Activated gamma-delta T cell treated with anti-CD3 and anti-CD28 coated beads, Interleukin-2, amount 50 U/mL, for 16 hours (primary cell): ENCODE results near the gene RECQL.
A peak's percentile ranks its signal among the peaks of the same experiment; 100 is the strongest.
"Not testable (repeated sequence)": the region's sequence is repeated elsewhere in the genome, so short reads cannot be mapped to it uniquely, and the experiment has no call there.

Source experiments
- DNase-seq: peaks from one replicate; pipeline ENCODE4 v3.0.0-alpha.2; 2020; ENCODE audit warnings: low read depth

Gene RECQL

GRCh38 chr12:21502164-21502496, 695 bp upstream of the RECQL start:
- DNase-seq: peak; percentile 21

- DNase-seq: no peak
Observed at GRCh38 chr12:21500786-21501257, 613 bp downstream of the RECQL start.

- DNase-seq: no peak
Observed at GRCh38 chr12:21499765-21500164, 1.7 kb downstream of the RECQL start.

GRCh38 chr12:21485998-21486397, 15.4 kb downstream of the RECQL start:
- DNase-seq: no peak

- no peak for DNase-seq
Observed at GRCh38 chr12:21483531-21483930, 17.9 kb downstream of the RECQL start.

GRCh38 chr12:21478756-21479455, 22.5 kb downstream of the RECQL start:
- no peak for DNase-seq

GRCh38 chr12:21476949-21477348, 24.5 kb downstream of the RECQL start:
- no peak for DNase-seq

- DNase-seq: no peak
Observed at GRCh38 chr12:21475552-21475951, 25.9 kb downstream of the RECQL start.

- no peak for DNase-seq
Observed at GRCh38 chr12:21472197-21472823, 29.1 kb downstream of the RECQL start.

- no peak for DNase-seq
Observed at GRCh38 chr12:21471294-21471693, 30.1 kb downstream of the RECQL start.

- DNase-seq: not testable (repeated sequence)
Observed at GRCh38 chr12:21467334-21467733, 34.1 kb downstream of the RECQL start.

GRCh38 chr12:21459474-21459873, 42.0 kb downstream of the RECQL start:
- DNase-seq: no peak

- peak; percentile 39 for DNase-seq
Observed at GRCh38 chr12:21456291-21456780, 45.1 kb downstream of the RECQL start.

- no peak for DNase-seq
Observed at GRCh38 chr12:21453312-21453852, 48.1 kb downstream of the RECQL start.

GRCh38 chr12:21451529-21451928, 49.9 kb downstream of the RECQL start:
- DNase-seq: no peak

GRCh38 chr12:21444193-21445146, 57.0 kb downstream of the RECQL start:
- DNase-seq: no peak

- DNase-seq: no peak
Observed at GRCh38 chr12:21439347-21439746, 62.1 kb downstream of the RECQL start.

GRCh38 chr12:21438643-21439042, 62.8 kb downstream of the RECQL start:
- DNase-seq: no peak

GRCh38 chr12:21434699-21435098, 66.7 kb downstream of the RECQL start:
- DNase-seq: no peak

GRCh38 chr12:21433525-21433924, 67.9 kb downstream of the RECQL start:
- DNase-seq: no peak

- DNase-seq: no peak
Observed at GRCh38 chr12:21429994-21430393, 71.4 kb downstream of the RECQL start.

GRCh38 chr12:21428241-21428640, 73.2 kb downstream of the RECQL start:
- no peak for DNase-seq
